GM23338 (cell line): ENCODE measurements around the gene RPL10A. TPM values are rescaled to one million over a fixed set of nuclear protein-coding genes. Genes with fewer than 3 reads are reported as not detected.
"Not testable (repeated sequence)": the region's sequence is repeated elsewhere in the genome, so short reads cannot be mapped to it uniquely, and the experiment has no call there.

Experiments used
- ATAC-seq: fragments of 200-7000 bp; cut with Tn5 transposase; 3 replicates; pipeline ENCODE4 v1.9.1; 2020
- DNase-seq: peaks from one replicate; pipeline ENCODE4 v3.0.0-alpha.2; 2015; ENCODE audit warnings: low spot score
- H2AFZ ChIP-seq: fragments of 200-600 bp; sonication (generic); 2 replicates; pipeline ENCODE4 v1.8.0; 2016; ENCODE audit warnings: antibody characterized with exemption, mild to moderate bottlenecking, moderate library complexity
- H3F3A ChIP-seq: fragments of 200-600 bp; sonication (generic); replicated peaks from 2 replicates; pipeline ENCODE4 v1.8.0; 2017; ENCODE audit warnings: antibody characterized with exemption, mixed run types, low read depth
- H3K27ac ChIP-seq: fragments of 200-600 bp; sonication (generic); 2 replicates; pipeline ENCODE4 v1.6.1; 2016; ENCODE audit warnings: low read depth
- H3K27me3 ChIP-seq: fragments of 200-600 bp; sonication (generic); 2 replicates; pipeline ENCODE4 v1.8.0; 2016; ENCODE audit warnings: mild to moderate bottlenecking, mixed run types, moderate library complexity; ENCODE audit not compliant: insufficient read depth
- H3K36me3 ChIP-seq: fragments of 200-600 bp; sonication (generic); 2 replicates; pipeline ENCODE4 v1.8.0; 2016; ENCODE audit warnings: mild to moderate bottlenecking; ENCODE audit not compliant: insufficient read depth
- H3K4me1 ChIP-seq: fragments of 200-600 bp; sonication (generic); 2 replicates; pipeline ENCODE4 v1.8.0; 2016; ENCODE audit warnings: mild to moderate bottlenecking, moderate library complexity; ENCODE audit not compliant: insufficient read depth
- H3K4me2 ChIP-seq: fragments of 200-600 bp; sonication (generic); 2 replicates; pipeline ENCODE4 v1.7.1; 2017; ENCODE audit warnings: mixed run types
- H3K4me3 ChIP-seq: fragments of 200-600 bp; sonication (generic); 2 replicates; pipeline ENCODE4 v1.6.1; 2016; ENCODE audit warnings: mixed run types
- H3K79me2 ChIP-seq: fragments of 200-600 bp; sonication (generic); replicated peaks from 2 replicates; pipeline ENCODE4 v1.8.0; 2017; ENCODE audit warnings: mild to moderate bottlenecking; ENCODE audit not compliant: insufficient read depth
- H3K9me2 ChIP-seq: fragments of 200-600 bp; sonication (generic); 2 replicates; pipeline ENCODE4 v1.8.0; 2017; ENCODE audit not compliant: insufficient read depth
- H4K20me1 ChIP-seq: fragments of 200-600 bp; sonication (generic); replicated peaks from 2 replicates; pipeline ENCODE4 v1.8.0; 2017; ENCODE audit warnings: mild to moderate bottlenecking; ENCODE audit not compliant: insufficient read depth
- H3K27ac Mint-ChIP-seq: 2 replicates; pipeline ENCODE4 v1.8.0; 2020; ENCODE audit warnings: inconsistent platforms, mild to moderate bottlenecking, moderate library complexity, mixed read lengths
- H3K27me3 Mint-ChIP-seq: 3 replicates; pipeline ENCODE4 v1.8.0; 2022; ENCODE audit warnings: low read depth, mild to moderate bottlenecking, moderate library complexity, mixed read lengths, inconsistent platforms; ENCODE audit not compliant: insufficient read depth, poor library complexity
- H3K36me3 Mint-ChIP-seq: 3 replicates; pipeline ENCODE4 v1.8.0; 2021; ENCODE audit warnings: low read depth, mild to moderate bottlenecking, inconsistent platforms, moderate library complexity, mixed read lengths
- H3K4me1 Mint-ChIP-seq: 3 replicates; pipeline ENCODE4 v1.8.0; 2020; ENCODE audit warnings: mild to moderate bottlenecking, inconsistent platforms, mixed read lengths
- H3K4me3 Mint-ChIP-seq: 3 replicates; pipeline ENCODE4 v1.8.0; 2021; ENCODE audit warnings: moderate library complexity, mild to moderate bottlenecking, inconsistent platforms, mixed read lengths
- H3K9me3 Mint-ChIP-seq: 3 replicates; pipeline ENCODE4 v1.8.0; 2020; ENCODE audit warnings: moderate library complexity, mild to moderate bottlenecking, inconsistent platforms, mixed read lengths
- EZH2 ChIP-seq: fragments of 200-600 bp; sonication (generic); IDR thresholded peaks from one replicate; pipeline ENCODE4 v1.8.0; 2017; ENCODE audit warnings: antibody characterized with exemption, mild to moderate bottlenecking, low read depth; ENCODE audit not compliant: unreplicated experiment
- EZH2phosphoT487 ChIP-seq: fragments of 200-600 bp; sonication (generic); IDR thresholded peaks from one replicate; pipeline ENCODE4 v1.8.1; 2018; ENCODE audit warnings: antibody characterized with exemption; ENCODE audit not compliant: unreplicated experiment
- JUNB ChIP-seq: IDR thresholded peaks from one replicate; pipeline ENCODE4 v1.6.1; 2016; ENCODE audit warnings: antibody characterized with exemption; ENCODE audit not compliant: unreplicated experiment
- ZNF114 ChIP-seq: fragments of 250-450 bp; sonication (Bioruptor Pico); IDR thresholded peaks from 2 replicates; pipeline ENCODE4 v1.5.0; 2020; ENCODE audit warnings: mild to moderate bottlenecking, moderate library complexity
- ZNF331 ChIP-seq: fragments of 250-450 bp; sonication (Bioruptor Pico); IDR thresholded peaks from 2 replicates; pipeline ENCODE4 v1.5.0; 2020; ENCODE audit warnings: low read depth, mild to moderate bottlenecking, moderate library complexity
- polyA plus RNA-seq: library from polyadenylated mRNA; unstranded; fragments of >200 nt; fragmentation: Nextera tagmentation; extraction: Ambion mirVana; gene quantifications from 2 replicates; pipeline ENCODE4 v1.2.1, GENCODE V29; 2016
- total RNA-seq: library from RNA; depleted of rRNA; stranded (reverse); fragments of >200 nt; shearing (Covaris generic); gene quantifications from 2 replicates; pipeline ENCODE4 v1.2.3, GENCODE V29; 2014
- TF ChIP-seq, protein P1 (sequence below): fragments of 250-450 bp; sonication (Bioruptor Pico); IDR thresholded peaks from 2 replicates; pipeline ENCODE4 v1.5.0; 2020; ENCODE audit warnings: mild to moderate bottlenecking, moderate library complexity
- TF ChIP-seq, protein P2 (sequence below): IDR thresholded peaks from one replicate; pipeline ENCODE4 v1.6.1; 2018; ENCODE audit warnings: antibody characterized with exemption; ENCODE audit not compliant: unreplicated experiment
- TF ChIP-seq, protein P3 (sequence below), 2 experiments: fragments of 200-600 bp in 1 of 2; sonication (generic) in 1 of 2; conservative IDR thresholded peaks; 2 replicates each; pipeline versions ENCODE4 v1.5.1 to v1.6.1; 2016 to 2017; ENCODE audit warnings: antibody characterized with exemption in 2 of 2, low read depth in 2 of 2, mild to moderate bottlenecking in 2 of 2, moderate library complexity in 1 of 2

Gene RPL10A
- total and polyA plus RNA-seq, 2 experiments from 2014 or later: 730 to 1,297 TPM

DNA sequence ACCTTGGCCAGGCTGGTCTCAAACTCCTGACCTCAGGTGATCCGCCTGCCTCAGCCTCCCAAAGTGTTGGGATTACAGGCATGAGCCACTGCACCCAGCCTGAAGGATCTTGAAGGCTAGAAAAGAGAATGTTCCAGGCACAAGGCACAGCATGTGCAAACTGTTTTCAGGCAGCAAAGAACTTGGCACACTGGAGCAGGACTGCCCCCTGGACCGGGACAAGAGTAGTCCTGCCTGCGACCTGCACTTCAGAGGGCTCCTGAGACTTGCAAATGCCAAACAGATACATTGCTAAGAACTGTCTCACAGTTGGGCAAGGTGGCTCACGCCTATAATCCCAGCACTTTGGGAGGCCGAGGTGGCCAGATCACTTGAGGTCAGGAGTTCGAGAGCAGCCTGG lies 47.7 kb downstream of the RPL10A start:
- DNase-seq: peak; percentile 42

GRCh38 chr6:35516712-35517111 lies 48.5 kb downstream of the RPL10A start:
- Histone ChIP-seq H3K36me3 (no peaks in the 10 kb centered on the region), H3K79me2 (no peaks in the 10 kb centered on the region), H4K20me1 (no peaks in the 10 kb centered on the region), H3K9me2 (no peaks in the 10 kb centered on the region), H3F3A (no peaks in the 10 kb centered on the region), H3K4me1 (peaks cover 9% of the 10 kb centered on the region; the same call in 1 of the 2 replicates), H3K4me3 (no peak overlapping the region), H3K27ac (no peak overlapping the region), H3K27me3 (peaks cover 6% of the 10 kb centered on the region; the same call in 1 of the 2 replicates), H3K4me2 (no peak overlapping the region), H2AFZ (no peak overlapping the region)
- Mint-ChIP-seq H3K9me3 (no peaks in the 10 kb centered on the region; the same call in 2 of the 3 replicates), H3K27me3 (peaks cover 8% of the 10 kb centered on the region), H3K4me1 (peaks cover 14% of the 10 kb centered on the region), H3K36me3 (no peaks in the 10 kb centered on the region), H3K27ac (no peak overlapping the region), H3K4me3 (no peak overlapping the region)
- ATAC-seq: no peak
- no peak for DNase-seq
- TF ChIP-seq EZH2phosphoT487 (no peak), ZNF114 (CRISPR knock-in tag) (no peak), ZNF331 (CRISPR knock-in tag) (no peak), JUNB (no peak), EZH2 (no peak)
- TF ChIP-seq, protein P1, sequence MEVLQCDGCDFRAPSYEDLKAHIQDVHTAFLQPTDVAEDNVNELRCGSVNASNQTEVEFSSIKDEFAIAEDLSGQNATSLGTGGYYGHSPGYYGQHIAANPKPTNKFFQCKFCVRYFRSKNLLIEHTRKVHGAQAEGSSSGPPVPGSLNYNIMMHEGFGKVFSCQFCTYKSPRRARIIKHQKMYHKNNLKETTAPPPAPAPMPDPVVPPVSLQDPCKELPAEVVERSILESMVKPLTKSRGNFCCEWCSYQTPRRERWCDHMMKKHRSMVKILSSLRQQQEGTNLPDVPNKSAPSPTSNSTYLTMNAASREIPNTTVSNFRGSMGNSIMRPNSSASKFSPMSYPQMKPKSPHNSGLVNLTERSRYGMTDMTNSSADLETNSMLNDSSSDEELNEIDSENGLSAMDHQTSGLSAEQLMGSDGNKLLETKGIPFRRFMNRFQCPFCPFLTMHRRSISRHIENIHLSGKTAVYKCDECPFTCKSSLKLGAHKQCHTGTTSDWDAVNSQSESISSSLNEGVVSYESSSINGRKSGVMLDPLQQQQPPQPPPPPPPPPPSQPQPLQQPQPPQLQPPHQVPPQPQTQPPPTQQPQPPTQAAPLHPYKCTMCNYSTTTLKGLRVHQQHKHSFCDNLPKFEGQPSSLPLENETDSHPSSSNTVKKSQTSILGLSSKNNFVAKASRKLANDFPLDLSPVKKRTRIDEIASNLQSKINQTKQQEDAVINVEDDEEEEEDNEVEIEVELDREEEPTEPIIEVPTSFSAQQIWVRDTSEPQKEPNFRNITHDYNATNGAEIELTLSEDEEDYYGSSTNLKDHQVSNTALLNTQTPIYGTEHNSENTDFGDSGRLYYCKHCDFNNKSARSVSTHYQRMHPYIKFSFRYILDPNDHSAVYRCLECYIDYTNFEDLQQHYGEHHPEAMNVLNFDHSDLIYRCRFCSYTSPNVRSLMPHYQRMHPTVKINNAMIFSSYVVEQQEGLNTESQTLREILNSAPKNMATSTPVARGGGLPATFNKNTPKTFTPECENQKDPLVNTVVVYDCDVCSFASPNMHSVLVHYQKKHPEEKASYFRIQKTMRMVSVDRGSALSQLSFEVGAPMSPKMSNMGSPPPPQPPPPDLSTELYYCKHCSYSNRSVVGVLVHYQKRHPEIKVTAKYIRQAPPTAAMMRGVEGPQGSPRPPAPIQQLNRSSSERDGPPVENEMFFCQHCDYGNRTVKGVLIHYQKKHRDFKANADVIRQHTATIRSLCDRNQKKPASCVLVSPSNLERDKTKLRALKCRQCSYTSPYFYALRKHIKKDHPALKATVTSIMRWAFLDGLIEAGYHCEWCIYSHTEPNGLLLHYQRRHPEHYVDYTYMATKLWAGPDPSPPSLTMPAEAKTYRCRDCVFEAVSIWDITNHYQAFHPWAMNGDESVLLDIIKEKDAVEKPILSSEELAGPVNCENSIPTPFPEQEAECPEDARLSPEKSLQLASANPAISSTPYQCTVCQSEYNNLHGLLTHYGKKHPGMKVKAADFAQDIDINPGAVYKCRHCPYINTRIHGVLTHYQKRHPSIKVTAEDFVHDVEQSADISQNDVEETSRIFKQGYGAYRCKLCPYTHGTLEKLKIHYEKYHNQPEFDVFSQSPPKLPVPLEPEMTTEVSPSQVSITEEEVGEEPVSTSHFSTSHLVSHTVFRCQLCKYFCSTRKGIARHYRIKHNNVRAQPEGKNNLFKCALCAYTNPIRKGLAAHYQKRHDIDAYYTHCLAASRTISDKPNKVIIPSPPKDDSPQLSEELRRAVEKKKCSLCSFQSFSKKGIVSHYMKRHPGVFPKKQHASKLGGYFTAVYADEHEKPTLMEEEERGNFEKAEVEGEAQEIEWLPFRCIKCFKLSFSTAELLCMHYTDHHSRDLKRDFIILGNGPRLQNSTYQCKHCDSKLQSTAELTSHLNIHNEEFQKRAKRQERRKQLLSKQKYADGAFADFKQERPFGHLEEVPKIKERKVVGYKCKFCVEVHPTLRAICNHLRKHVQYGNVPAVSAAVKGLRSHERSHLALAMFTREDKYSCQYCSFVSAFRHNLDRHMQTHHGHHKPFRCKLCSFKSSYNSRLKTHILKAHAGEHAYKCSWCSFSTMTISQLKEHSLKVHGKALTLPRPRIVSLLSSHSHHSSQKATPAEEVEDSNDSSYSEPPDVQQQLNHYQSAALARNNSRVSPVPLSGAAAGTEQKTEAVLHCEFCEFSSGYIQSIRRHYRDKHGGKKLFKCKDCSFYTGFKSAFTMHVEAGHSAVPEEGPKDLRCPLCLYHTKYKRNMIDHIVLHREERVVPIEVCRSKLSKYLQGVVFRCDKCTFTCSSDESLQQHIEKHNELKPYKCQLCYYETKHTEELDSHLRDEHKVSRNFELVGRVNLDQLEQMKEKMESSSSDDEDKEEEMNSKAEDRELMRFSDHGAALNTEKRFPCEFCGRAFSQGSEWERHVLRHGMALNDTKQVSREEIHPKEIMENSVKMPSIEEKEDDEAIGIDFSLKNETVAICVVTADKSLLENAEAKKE (CRISPR knock-in tag): no peak
- TF ChIP-seq, protein P2, sequence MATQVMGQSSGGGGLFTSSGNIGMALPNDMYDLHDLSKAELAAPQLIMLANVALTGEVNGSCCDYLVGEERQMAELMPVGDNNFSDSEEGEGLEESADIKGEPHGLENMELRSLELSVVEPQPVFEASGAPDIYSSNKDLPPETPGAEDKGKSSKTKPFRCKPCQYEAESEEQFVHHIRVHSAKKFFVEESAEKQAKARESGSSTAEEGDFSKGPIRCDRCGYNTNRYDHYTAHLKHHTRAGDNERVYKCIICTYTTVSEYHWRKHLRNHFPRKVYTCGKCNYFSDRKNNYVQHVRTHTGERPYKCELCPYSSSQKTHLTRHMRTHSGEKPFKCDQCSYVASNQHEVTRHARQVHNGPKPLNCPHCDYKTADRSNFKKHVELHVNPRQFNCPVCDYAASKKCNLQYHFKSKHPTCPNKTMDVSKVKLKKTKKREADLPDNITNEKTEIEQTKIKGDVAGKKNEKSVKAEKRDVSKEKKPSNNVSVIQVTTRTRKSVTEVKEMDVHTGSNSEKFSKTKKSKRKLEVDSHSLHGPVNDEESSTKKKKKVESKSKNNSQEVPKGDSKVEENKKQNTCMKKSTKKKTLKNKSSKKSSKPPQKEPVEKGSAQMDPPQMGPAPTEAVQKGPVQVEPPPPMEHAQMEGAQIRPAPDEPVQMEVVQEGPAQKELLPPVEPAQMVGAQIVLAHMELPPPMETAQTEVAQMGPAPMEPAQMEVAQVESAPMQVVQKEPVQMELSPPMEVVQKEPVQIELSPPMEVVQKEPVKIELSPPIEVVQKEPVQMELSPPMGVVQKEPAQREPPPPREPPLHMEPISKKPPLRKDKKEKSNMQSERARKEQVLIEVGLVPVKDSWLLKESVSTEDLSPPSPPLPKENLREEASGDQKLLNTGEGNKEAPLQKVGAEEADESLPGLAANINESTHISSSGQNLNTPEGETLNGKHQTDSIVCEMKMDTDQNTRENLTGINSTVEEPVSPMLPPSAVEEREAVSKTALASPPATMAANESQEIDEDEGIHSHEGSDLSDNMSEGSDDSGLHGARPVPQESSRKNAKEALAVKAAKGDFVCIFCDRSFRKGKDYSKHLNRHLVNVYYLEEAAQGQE: no peak

More for the DNA sequence above, 47.7 kb downstream of the RPL10A start:
- H3K79me2 ChIP-seq, H3K9me2 ChIP-seq, H3K36me3 Mint-ChIP-seq, H4K20me1 ChIP-seq, ATAC-seq, H2AFZ ChIP-seq, H3F3A ChIP-seq, H3K27me3 Mint-ChIP-seq, H3K4me3 Mint-ChIP-seq, H3K27ac Mint-ChIP-seq, H3K9me3 Mint-ChIP-seq, H3K36me3 ChIP-seq, H3K27ac ChIP-seq, H3K4me2 ChIP-seq, H3K4me3 ChIP-seq: not testable (repeated sequence)
- Histone ChIP-seq H3K27me3 (peaks cover 12% of the 10 kb centered on the region), H3K4me1 (peaks cover 16% of the 10 kb centered on the region)
- peaks cover 19% of the 10 kb centered on the region for H3K4me1 Mint-ChIP-seq
- TF ChIP-seq, protein P3, sequence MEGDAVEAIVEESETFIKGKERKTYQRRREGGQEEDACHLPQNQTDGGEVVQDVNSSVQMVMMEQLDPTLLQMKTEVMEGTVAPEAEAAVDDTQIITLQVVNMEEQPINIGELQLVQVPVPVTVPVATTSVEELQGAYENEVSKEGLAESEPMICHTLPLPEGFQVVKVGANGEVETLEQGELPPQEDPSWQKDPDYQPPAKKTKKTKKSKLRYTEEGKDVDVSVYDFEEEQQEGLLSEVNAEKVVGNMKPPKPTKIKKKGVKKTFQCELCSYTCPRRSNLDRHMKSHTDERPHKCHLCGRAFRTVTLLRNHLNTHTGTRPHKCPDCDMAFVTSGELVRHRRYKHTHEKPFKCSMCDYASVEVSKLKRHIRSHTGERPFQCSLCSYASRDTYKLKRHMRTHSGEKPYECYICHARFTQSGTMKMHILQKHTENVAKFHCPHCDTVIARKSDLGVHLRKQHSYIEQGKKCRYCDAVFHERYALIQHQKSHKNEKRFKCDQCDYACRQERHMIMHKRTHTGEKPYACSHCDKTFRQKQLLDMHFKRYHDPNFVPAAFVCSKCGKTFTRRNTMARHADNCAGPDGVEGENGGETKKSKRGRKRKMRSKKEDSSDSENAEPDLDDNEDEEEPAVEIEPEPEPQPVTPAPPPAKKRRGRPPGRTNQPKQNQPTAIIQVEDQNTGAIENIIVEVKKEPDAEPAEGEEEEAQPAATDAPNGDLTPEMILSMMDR (conservative IDR thresholded peaks at IDR 0.05; ENCODE audit: low read depth in 2 of 2): peak in 1 of 2 experiments; percentile 54; a peak in 2 of 4 replicates
